Suprapubic skin (tissue), 3 donors: ENCODE results near the gene SPEG.

ENCODE experiments used
- EP300 ChIP-seq: sonication (generic); formaldehyde crosslinking; IDR thresholded peaks from one replicate; pipeline ENCODE4 v1.6.1; 2017; ENCODE audit warnings: antibody characterized with exemption
- POLR2A ChIP-seq, 2 donors: fragments of 450-650 bp; IDR thresholded peaks; one replicate each; pipeline ENCODE4 v1.6.1; 2017; ENCODE audit warnings: antibody characterized with exemption in 2 of 2, mild to moderate bottlenecking in 2 of 2, moderate library complexity in 2 of 2
- TF ChIP-seq, protein P1 (sequence below), 2 donors: fragments of 200-600 bp in 1 of 2; fragments of 450-650 bp in 1 of 2; sonication (generic) in 1 of 2; IDR thresholded peaks; one replicate each; pipeline ENCODE4 v1.5.1; 2016 to 2019; ENCODE audit warnings: antibody characterized with exemption in 2 of 2, mild to moderate bottlenecking in 1 of 2, moderate library complexity in 1 of 2

DNA sequence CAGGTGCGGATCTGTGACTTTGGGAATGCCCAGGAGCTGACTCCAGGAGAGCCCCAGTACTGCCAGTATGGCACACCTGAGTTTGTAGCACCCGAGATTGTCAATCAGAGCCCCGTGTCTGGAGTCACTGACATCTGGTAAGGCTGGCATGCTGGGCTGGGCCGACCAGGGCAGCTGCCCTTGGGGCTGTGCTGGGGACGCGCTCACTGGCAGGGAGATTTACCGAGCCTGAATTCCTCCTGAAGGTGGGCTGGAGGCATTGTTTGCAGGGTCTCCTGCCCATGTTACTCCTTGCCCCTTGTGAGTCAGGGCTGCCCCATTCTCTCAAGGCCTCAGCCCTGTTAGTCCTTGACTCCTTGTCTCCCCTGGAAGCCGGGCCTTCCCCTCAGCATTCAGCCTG, 45.4 kb downstream of the SPEG start:
- TF ChIP-seq EP300 (no peak), POLR2A (IDR thresholded peaks at IDR 0.05) (no peak)
- TF ChIP-seq, protein P1, sequence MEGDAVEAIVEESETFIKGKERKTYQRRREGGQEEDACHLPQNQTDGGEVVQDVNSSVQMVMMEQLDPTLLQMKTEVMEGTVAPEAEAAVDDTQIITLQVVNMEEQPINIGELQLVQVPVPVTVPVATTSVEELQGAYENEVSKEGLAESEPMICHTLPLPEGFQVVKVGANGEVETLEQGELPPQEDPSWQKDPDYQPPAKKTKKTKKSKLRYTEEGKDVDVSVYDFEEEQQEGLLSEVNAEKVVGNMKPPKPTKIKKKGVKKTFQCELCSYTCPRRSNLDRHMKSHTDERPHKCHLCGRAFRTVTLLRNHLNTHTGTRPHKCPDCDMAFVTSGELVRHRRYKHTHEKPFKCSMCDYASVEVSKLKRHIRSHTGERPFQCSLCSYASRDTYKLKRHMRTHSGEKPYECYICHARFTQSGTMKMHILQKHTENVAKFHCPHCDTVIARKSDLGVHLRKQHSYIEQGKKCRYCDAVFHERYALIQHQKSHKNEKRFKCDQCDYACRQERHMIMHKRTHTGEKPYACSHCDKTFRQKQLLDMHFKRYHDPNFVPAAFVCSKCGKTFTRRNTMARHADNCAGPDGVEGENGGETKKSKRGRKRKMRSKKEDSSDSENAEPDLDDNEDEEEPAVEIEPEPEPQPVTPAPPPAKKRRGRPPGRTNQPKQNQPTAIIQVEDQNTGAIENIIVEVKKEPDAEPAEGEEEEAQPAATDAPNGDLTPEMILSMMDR (IDR thresholded peaks at IDR 0.05) = no peak
